Measurements from ENCODE around the gene ATG16L2. TPM values are rescaled to one million over a fixed set of nuclear protein-coding genes. Genes with fewer than 3 reads are reported as not detected.
"Not testable (repeated sequence)": the region's sequence is repeated elsewhere in the genome, so short reads cannot be mapped to it uniquely, and the experiment has no call there.

Gene ATG16L2
- total and polyA plus RNA-seq, 9 of the 15 experiments (the other 6 are each of a cell fraction or from before 2014, with no cell fraction given), result 0.18 to 11.2 (median 6.2) TPM

DNA sequence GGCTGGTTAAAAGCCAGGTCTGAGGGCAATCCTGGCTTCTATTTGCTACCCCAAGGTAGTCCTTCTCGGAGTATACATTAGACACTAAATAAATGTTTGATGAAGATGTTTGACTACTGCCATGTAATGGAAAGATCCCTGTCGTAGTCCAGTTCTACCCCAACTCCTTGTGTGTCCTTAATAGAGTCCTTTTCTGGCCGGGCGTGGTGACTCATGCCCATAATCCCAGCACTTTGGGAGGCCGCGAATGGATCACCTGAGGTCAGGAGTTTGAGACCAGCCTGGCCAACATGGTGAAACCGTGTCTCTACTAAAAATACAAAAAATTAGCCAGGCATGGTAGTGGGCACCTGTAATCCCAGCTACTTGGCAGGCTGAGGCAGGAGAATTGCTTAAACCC is 23.0 kb upstream of the ATG16L2 start:
- H3K9ac ChIP-seq (ENCODE audit: insufficient read depth in 1 of 2, low read depth in 2 of 2, low read length in 2 of 2); H3K27me3 ChIP-seq (ENCODE audit: control insufficient read depth in 2 of 2, insufficient read depth in 2 of 2, low read length in 2 of 2); intact Hi-C loops (cut with micrococcal nuclease); ATAC-seq; H3K4me2 ChIP-seq (ENCODE audit: insufficient read depth, low read length); CTCF ChIA-PET (ENCODE audit: low intra/inter-chr PET ratio); H3K4me3 ChIP-seq; H3K9me3 ChIP-seq (replicated peaks; ENCODE audit: control insufficient read depth, insufficient read depth, low read depth, low read length); H3K79me2 ChIP-seq (ENCODE audit: control insufficient read depth, insufficient read depth, low read length); H3K9me1 ChIP-seq (ENCODE audit: control insufficient read depth, insufficient read depth, low read length); BruUV-seq (replicated peaks); H4K20me1 ChIP-seq (replicated peaks; ENCODE audit: control insufficient read depth, insufficient read depth, low read length); in situ Hi-C loops (cut with MboI); FAIRE-seq; H2AFZ ChIP-seq (ENCODE audit: low read depth, low read length); H3K36me3 ChIP-seq (ENCODE audit: control insufficient read depth, insufficient read depth, low read length); H3K27ac ChIP-seq (ENCODE audit: extremely low read depth, low read depth, low read length); DNase-seq (ENCODE audit: extremely low read depth in 1 of 4, low spot score in 3 of 4): not testable (repeated sequence)
- 60% methylated on average over 7 of the region's 7 CpGs for WGBS (ENCODE audit: insufficient coverage, low coverage, missing lambda C conversion rate)
- POLR2A ChIA-PET, result interaction anchor here (1.3 kb wide), 1 partner anchor 15 kb away, joined by 13 read pairs; no protein-coding TSS in a partner anchor
- H3K4me1 ChIP-seq (replicated peaks in 1 of 2; ENCODE audit: control insufficient read depth in 2 of 2, insufficient read depth in 2 of 2, low read length in 2 of 2), result peaks cover 40 to 61% of the 10 kb centered on the region in 2 experiments
- TF ChIP-seq FOSL1 (tag; conservative IDR thresholded peaks at IDR 0.05), result peak; percentile 66
- TF ChIP-seq, protein P1, sequence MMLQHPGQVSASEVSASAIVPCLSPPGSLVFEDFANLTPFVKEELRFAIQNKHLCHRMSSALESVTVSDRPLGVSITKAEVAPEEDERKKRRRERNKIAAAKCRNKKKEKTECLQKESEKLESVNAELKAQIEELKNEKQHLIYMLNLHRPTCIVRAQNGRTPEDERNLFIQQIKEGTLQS (IDR thresholded peaks at IDR 0.05), result peak; percentile 61
- TF ChIP-seq, protein P1 (CRISPR knock-in tag; conservative IDR thresholded peaks at IDR 0.05), result not testable (repeated sequence)

- WGBS (ENCODE audit: insufficient coverage, low coverage, missing lambda C conversion rate), result 86% methylated on average over 2 of the region's 3 CpGs
- ATAC-seq (no peak), DNase-seq (ENCODE audit: extremely low read depth in 1 of 4, low spot score in 3 of 4) (no peak), FAIRE-seq (no peak)
- H3K4me1 ChIP-seq (replicated peaks in 1 of 2; ENCODE audit: control insufficient read depth in 2 of 2, insufficient read depth in 2 of 2, low read length in 2 of 2), result peaks cover 28 to 48% of the 10 kb centered on the region in 2 experiments; a peak in 4 of 5 replicates
- peak overlapping the region; percentile 86 for H3K27ac ChIP-seq (ENCODE audit: extremely low read depth, low read depth, low read length)
- BruUV-seq (replicated peaks), result no TSS peak
- H3K9ac ChIP-seq (ENCODE audit: insufficient read depth in 1 of 2, low read depth in 2 of 2, low read length in 2 of 2), result peak overlapping the region; percentile 69 to 70
- H4K20me1 ChIP-seq (replicated peaks; ENCODE audit: control insufficient read depth, insufficient read depth, low read length), result no peaks in the 10 kb centered on the region
- CTCF ChIA-PET (ENCODE audit: low intra/inter-chr PET ratio), result interaction anchor here (0.6 to 2.4 kb wide), 4 partner anchors 51 to 108 kb away, joined by 3 to 24 read pairs (median 4); no protein-coding TSS in a partner anchor
- peak overlapping the region; percentile 90 for H3K4me2 ChIP-seq (ENCODE audit: insufficient read depth, low read length)
- H3K9me1 ChIP-seq (ENCODE audit: control insufficient read depth, insufficient read depth, low read length), result peaks cover 2% of the 10 kb centered on the region
- peak overlapping the region; percentile 100 for H2AFZ ChIP-seq (ENCODE audit: low read depth, low read length)
- H3K9me3 ChIP-seq (replicated peaks; ENCODE audit: control insufficient read depth, insufficient read depth, low read depth, low read length), result no peaks in the 10 kb centered on the region
- no peak overlapping the region for H3K4me3 ChIP-seq
- no peaks in the 10 kb centered on the region for H3K27me3 ChIP-seq (ENCODE audit: control insufficient read depth in 2 of 2, insufficient read depth in 2 of 2, low read length in 2 of 2)
- in situ Hi-C loops (cut with MboI), result no loop called here
- POLR2A ChIA-PET, result interaction anchor here (2.6 to 3.4 kb wide), 2 partner anchors 15 to 21 kb away, joined by 9 to 17 read pairs; partner anchors contain the start of gene ATG16L2
- H3K36me3 ChIP-seq (ENCODE audit: control insufficient read depth, insufficient read depth, low read length), result no peaks in the 10 kb centered on the region
- H3K79me2 ChIP-seq (ENCODE audit: control insufficient read depth, insufficient read depth, low read length), result peaks cover 8% of the 10 kb centered on the region; the same call in 1 of the 3 replicates
- TF ChIP-seq HDGF (IDR thresholded peaks at IDR 0.05) (peak; percentile 67; the same call in 1 of the 2 replicates), CTBP1 (IDR thresholded peaks at IDR 0.05; ENCODE audit: borderline replicate concordance) (0 out of 2 replicates have a peak, but pooled peaks have one; percentile 12), SPI1 (IDR thresholded peaks at IDR 0.05; ENCODE audit: borderline replicate concordance, low read depth, low read length) (0 out of 2 replicates have a peak, but pooled peaks have one; percentile 4)
- TF ChIP-seq, protein P2, sequence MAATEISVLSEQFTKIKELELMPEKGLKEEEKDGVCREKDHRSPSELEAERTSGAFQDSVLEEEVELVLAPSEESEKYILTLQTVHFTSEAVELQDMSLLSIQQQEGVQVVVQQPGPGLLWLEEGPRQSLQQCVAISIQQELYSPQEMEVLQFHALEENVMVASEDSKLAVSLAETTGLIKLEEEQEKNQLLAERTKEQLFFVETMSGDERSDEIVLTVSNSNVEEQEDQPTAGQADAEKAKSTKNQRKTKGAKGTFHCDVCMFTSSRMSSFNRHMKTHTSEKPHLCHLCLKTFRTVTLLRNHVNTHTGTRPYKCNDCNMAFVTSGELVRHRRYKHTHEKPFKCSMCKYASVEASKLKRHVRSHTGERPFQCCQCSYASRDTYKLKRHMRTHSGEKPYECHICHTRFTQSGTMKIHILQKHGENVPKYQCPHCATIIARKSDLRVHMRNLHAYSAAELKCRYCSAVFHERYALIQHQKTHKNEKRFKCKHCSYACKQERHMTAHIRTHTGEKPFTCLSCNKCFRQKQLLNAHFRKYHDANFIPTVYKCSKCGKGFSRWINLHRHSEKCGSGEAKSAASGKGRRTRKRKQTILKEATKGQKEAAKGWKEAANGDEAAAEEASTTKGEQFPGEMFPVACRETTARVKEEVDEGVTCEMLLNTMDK (IDR thresholded peaks at IDR 0.05; ENCODE audit: borderline replicate concordance, insufficient read depth, low read depth, low read length, poor library complexity, severe bottlenecking), result no peak
- intact Hi-C loops (cut with micrococcal nuclease), result loop anchor here (1.0 to 2.0 kb wide), 3 partner anchors 16 to 67 kb away; partner anchors contain the start of gene ARAP1
These were observed 21.7 kb upstream of the ATG16L2 start for GRCh38 chr11:72792437-72793021.

Measured in K562 (cell line).